ENCODE data around the gene VIPR2. TPM values are rescaled to one million over a fixed set of nuclear protein-coding genes. Genes with fewer than 3 reads are reported as not detected.

VIPR2 gene
- total and polyA plus RNA-seq, 8 donors: 3.7 to 13.7 (median 10.6) TPM

- H3K9me3 ChIP-seq: no peaks in the 10 kb centered on the region
- intact Hi-C loops (cut with DNase I): no loop called here
- DNase-seq (no peak), FAIRE-seq (no peak), ATAC-seq (no peak)
- no peaks in the 10 kb centered on the region for H3K36me3 ChIP-seq
- no peak overlapping the region for H3K4me3 ChIP-seq
- TF ChIP-seq, protein P1, sequence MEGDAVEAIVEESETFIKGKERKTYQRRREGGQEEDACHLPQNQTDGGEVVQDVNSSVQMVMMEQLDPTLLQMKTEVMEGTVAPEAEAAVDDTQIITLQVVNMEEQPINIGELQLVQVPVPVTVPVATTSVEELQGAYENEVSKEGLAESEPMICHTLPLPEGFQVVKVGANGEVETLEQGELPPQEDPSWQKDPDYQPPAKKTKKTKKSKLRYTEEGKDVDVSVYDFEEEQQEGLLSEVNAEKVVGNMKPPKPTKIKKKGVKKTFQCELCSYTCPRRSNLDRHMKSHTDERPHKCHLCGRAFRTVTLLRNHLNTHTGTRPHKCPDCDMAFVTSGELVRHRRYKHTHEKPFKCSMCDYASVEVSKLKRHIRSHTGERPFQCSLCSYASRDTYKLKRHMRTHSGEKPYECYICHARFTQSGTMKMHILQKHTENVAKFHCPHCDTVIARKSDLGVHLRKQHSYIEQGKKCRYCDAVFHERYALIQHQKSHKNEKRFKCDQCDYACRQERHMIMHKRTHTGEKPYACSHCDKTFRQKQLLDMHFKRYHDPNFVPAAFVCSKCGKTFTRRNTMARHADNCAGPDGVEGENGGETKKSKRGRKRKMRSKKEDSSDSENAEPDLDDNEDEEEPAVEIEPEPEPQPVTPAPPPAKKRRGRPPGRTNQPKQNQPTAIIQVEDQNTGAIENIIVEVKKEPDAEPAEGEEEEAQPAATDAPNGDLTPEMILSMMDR (IDR thresholded peaks at IDR 0.05): no peak
- no peaks in the 10 kb centered on the region for H3K27me3 ChIP-seq
- no peaks in the 10 kb centered on the region for H3K4me1 ChIP-seq
- 86 to 88% methylated on average over 2 of the region's 2 CpGs for WGBS, 2 donors
- no peak overlapping the region for H3K27ac ChIP-seq
Observed at GRCh38 chr7:159047536-159047935, 97.1 kb downstream of the VIPR2 start.

- TF ChIP-seq, protein P1 (IDR thresholded peaks at IDR 0.05): no peak
- intact Hi-C loops (cut with DNase I): no loop called here
- Histone ChIP-seq H3K27ac (no peak overlapping the region), H3K27me3 (no peaks in the 10 kb centered on the region), H3K36me3 (no peaks in the 10 kb centered on the region), H3K4me3 (no peak overlapping the region), H3K9me3 (no peaks in the 10 kb centered on the region), H3K4me1 (no peaks in the 10 kb centered on the region)
- WGBS, 2 donors: 95% methylated on average over 6 of the region's 6 CpGs
- no peak for FAIRE-seq
- DNase-seq: no peak
- no peak for ATAC-seq
Observed at GRCh38 chr7:159046300-159046699, 98.4 kb downstream of the VIPR2 start.

GRCh38 chr7:159045839-159046238, 98.8 kb downstream of the VIPR2 start:
- 94 to 97% methylated on average over 1 of the region's 1 CpG for WGBS, 2 donors
- H3K9me3 ChIP-seq: no peaks in the 10 kb centered on the region
- DNase-seq (no peak), FAIRE-seq (no peak), ATAC-seq (no peak)
- no peaks in the 10 kb centered on the region for H3K4me1 ChIP-seq
- TF ChIP-seq, protein P1 (IDR thresholded peaks at IDR 0.05): no peak
- intact Hi-C loops (cut with DNase I): no loop called here
- no peak overlapping the region for H3K4me3 ChIP-seq
- no peaks in the 10 kb centered on the region for H3K36me3 ChIP-seq
- no peak overlapping the region for H3K27ac ChIP-seq
- H3K27me3 ChIP-seq: no peaks in the 10 kb centered on the region

DNA sequence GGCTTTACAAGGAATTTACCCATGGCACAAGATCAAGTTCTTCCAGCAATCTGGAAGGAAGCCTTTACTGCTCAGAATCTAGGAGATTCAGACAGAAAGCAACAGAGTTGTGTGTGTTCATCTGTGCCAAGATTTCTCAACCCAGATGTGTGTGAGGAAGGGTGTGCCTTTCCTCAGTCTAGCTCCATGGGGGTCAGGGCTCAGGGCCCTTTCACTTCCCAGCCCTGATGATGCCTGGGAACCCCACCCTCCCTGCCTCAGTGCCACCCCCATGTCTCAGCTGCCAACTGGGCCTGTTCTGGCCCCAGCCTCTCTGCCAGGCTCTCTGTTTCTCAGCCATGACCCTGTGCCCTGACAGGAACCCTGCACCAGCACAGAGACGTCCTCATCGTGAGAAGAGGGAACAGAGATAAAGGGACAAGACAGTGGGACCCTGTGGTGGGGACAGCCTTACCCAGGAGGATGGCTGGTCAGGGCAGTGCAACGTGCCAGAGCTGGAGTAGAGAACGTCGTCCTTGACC, 102.0 kb downstream of the VIPR2 start:
- no peaks in the 10 kb centered on the region for H3K9me3 ChIP-seq
- no peaks in the 10 kb centered on the region for H3K4me1 ChIP-seq
- FAIRE-seq (no peak), DNase-seq (peak in 1 of 6 donors; percentile 22), ATAC-seq (peak in 2 of 4 donors; percentile 31 to 56)
- no peak overlapping the region for H3K27ac ChIP-seq
- intact Hi-C loops (cut with DNase I): no loop called here
- no peaks in the 10 kb centered on the region for H3K27me3 ChIP-seq
- no peak overlapping the region for H3K4me3 ChIP-seq
- WGBS, 2 donors: 82 to 86% methylated on average over 5 of the region's 5 CpGs
- no peaks in the 10 kb centered on the region for H3K36me3 ChIP-seq
- TF ChIP-seq, protein P1 (IDR thresholded peaks at IDR 0.05): no peak

GRCh38 chr7:159042103-159042502, 102.6 kb downstream of the VIPR2 start:
- H3K4me3 ChIP-seq: no peak overlapping the region
- intact Hi-C loops (cut with DNase I): no loop called here
- H3K36me3 ChIP-seq: no peaks in the 10 kb centered on the region
- WGBS, 2 donors: 84 to 86% methylated on average over 8 of the region's 8 CpGs
- no peaks in the 10 kb centered on the region for H3K27me3 ChIP-seq
- no peak for FAIRE-seq
- no peaks in the 10 kb centered on the region for H3K9me3 ChIP-seq
- TF ChIP-seq, protein P1 (IDR thresholded peaks at IDR 0.05): no peak
- H3K27ac ChIP-seq: no peak overlapping the region
- DNase-seq: peak in 1 of 6 donors; percentile 5
- ATAC-seq: no peak
- no peaks in the 10 kb centered on the region for H3K4me1 ChIP-seq
